Measurements from ENCODE around the gene CTNNA2.

- TF ChIP-seq POLR2A (IDR thresholded peaks at IDR 0.05) (no peak), CTCF (IDR thresholded peaks at IDR 0.05) (no peak)
These were observed 117.2 kb downstream of the CTNNA2 start for GRCh38 chr2:79630060-79630459.
